T1000 (cell line): ENCODE data around the gene BOC.

Source experiments
- DNase-seq: peaks from one replicate; lab custom pipeline; 2025; ENCODE audit warnings: mixed read lengths; lab: John Stamatoyannopoulos, UW

The BOC gene

GRCh38 chr3:113193719-113194118 is 17.6 kb upstream of the BOC start:
- no peak for DNase-seq

DNA sequence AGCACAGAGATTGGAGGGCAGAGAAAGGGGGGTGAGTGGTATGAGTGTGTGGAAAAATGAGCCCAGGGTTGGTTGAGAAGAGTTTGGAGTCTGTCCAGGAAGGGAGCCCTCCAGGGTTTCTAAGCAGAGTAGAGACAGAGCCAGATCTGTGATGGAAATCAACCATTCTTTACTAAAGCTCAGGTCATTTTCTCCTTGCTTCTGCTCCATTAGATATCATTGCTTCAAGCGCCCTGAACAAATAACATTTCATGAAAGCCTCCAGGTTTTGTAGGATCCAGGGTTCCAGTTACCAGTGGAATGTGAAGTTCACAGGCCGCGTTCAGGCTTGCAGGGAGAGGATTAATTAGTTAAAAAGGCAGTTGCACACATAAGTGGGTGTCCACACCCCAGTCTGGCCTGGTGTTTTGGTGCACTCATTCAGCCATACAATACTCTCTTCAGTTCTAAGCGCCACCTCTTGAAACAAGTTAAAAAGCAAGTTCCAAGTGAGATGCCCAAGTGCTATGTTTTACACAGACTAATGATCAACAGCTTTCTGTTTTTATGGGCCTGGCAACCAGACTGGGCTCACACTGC is 16.4 kb upstream of the BOC start:
- DNase-seq: no peak

- DNase-seq: no peak
Observed at GRCh38 chr3:113200351-113200750, 11.0 kb upstream of the BOC start.

DNA sequence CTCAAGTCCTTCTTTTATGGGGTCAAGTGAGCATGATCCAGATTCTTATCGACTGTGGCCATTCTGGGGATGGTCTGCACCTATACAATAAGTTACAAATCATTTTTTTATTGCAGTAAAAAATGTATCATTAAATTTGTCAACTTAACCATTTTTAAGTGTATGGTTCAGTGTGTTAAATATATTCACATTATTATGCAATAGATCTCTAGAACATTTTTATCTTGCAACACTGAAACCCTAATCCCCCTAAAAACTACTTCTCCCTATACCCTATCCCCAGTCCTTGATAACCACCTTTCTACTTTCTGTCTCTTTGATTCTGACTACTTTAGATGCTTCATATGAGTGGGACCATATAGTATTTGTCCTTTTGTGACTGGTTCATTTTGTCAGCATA is 10.4 kb upstream of the BOC start:
- DNase-seq: no peak

DNA sequence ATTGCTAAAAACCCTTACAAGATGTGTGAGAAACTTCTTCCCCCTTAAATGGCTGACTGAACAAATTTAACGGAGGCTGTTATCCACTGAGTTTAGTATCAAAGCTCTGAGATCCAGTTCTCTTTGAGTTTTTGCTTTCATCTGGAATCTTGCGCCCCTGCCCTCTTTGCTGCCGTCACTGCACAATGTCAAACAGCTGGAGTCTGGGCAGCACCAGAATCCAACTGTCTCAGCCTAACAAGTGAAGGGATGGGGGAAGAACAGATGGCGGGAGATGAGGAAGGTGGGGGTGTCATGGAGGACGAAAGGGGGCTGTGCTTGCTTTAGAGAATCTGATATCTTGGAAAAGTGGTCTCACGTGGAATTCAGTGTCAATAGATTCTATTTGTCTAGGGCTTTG is 7.0 kb upstream of the BOC start:
- DNase-seq: no peak

GRCh38 chr3:113205481-113205880 is 5.9 kb upstream of the BOC start:
- no peak for DNase-seq

GRCh38 chr3:113210604-113211329 is 590 bp upstream of the BOC start:
- no peak for DNase-seq

DNA sequence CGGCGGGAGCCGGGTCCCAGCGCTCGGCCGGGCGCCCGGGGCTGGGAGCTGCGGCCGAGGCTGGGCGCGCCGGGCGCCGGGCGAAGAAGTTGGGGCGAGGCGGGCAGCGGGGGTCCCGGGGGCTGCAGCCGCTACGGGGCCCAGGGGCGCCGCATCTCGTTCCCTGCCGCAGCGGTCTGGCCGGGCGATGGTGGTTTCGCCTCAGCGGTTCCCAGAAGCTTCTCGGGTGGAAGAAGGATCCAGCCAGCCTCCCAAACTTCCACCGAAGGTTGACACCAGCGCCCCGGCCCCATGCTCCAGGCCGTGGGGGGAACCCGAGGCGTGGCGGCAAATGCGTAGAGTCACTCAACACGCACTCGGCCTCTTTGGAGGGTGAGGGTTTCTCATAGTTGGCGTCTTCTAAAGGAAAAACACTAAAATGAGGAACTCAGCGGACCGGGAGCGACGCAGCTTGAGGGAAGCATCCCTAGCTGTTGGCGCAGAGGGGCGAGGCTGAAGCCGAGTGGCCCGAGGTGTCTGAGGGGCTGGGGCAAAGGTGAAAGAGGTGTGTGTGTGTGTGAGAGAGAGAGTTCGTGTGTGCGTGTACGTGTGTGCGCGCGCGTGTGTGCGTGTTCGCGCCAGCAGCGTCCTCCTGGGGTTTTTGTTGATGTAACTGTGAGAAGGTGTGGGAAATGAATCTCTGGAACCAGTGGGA is 940 bp downstream of the BOC start:
- DNase-seq: peak; percentile 32

DNA sequence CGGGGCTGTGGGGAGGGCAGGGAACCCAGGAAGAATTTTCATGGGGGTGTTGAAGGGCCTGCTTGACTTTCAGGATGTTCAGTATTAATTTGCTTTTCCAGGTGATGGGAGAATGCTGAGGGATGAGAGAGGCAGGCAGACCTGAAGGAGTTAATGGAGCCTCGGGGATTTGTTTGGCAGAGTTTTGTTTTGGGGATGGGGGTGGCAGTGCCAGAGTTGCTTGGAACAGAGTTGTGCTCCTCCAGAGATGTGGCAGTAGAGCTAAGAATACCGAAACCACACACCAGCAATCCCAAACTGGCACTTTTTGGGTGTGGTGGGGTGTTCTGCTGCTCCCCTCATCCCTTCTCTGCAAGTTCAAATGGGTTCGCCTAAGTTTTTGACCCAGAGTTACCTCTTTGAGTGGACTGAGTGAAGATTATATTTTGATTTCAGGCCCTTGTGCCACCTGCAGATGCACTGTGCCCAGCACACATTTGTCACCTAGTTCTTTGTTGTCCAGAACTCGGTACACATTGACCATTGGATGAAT is 1.6 kb downstream of the BOC start:
- no peak for DNase-seq

GRCh38 chr3:113213896-113214587 is 2.7 kb downstream of the BOC start:
- no peak for DNase-seq

DNA sequence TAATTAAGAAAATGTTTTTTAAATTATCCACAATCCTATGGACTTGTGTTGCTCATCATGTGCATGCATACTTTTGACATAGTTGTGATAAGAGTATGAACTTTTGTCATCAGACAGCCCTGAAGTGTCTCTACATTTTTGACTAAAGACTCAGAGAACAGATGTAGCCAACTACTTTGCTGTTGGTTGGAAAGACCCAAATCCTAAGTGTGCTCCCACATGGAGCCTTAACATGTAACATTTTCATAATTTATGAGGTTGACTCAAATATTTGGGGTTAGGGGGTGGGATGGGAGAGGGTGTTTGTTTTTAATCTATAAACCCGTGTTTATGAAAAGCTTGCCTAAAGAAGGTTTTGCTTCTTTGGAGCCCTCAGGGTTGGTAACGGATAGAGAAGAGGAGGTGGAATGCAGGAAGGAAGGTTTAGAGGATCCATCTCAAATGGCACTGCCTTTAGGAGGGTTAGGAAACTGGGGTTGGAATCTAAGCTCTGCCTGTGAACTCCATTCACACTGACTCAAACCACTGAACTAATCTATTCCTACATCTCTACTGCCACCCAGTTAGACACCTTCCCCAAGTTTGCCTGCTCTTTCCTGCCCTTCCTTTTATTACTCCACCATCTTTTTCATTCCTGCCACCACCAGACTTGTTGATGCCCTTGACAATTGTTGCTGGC is 3.7 kb downstream of the BOC start:
- DNase-seq: no peak

GRCh38 chr3:113216393-113216792 is 5.0 kb downstream of the BOC start:
- no peak for DNase-seq

- DNase-seq: no peak
Observed at GRCh38 chr3:113218011-113218680, 6.8 kb downstream of the BOC start.

DNA sequence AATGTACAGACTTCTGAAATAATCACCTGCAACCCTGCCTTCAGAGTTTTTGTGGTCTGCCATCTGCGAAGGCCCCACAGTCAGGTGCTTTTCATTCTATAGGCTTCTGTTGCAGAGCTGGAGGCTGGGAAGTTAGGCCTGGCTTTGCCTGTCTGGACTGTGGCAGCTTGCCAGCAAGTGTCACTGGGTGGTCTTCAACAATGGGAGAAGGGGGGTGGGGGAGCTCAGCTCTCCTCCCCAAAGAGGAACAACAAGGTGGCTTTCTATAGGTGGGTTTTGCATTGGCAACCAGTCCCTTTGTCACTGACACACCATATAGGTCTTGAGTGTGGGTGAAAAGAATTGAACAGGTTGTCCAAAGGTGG is 7.3 kb downstream of the BOC start:
- no peak for DNase-seq

GRCh38 chr3:113219605-113220300 is 8.4 kb downstream of the BOC start:
- DNase-seq: no peak

DNA sequence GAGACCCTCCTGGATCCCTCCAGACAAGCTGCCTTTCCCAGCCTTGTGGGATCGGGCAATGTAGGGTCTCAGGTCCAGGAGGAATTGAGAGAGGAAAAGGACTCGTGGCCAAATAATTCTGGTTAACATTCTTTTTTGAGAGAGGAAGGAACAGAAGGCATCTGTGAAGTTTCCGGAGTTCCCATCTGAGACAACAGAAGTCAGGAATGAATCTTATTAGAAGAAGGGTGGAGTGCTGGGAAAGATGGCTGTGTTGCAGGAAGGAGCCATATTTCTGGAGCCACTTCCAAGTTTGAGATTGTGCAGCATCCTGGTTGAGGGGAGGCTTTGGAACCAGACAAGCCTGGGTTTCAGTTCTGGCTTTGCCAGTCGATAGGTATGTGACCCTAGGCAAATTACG is 9.4 kb downstream of the BOC start:
- no peak for DNase-seq

- no peak for DNase-seq
Observed at GRCh38 chr3:113221721-113222257, 10.4 kb downstream of the BOC start.

DNA sequence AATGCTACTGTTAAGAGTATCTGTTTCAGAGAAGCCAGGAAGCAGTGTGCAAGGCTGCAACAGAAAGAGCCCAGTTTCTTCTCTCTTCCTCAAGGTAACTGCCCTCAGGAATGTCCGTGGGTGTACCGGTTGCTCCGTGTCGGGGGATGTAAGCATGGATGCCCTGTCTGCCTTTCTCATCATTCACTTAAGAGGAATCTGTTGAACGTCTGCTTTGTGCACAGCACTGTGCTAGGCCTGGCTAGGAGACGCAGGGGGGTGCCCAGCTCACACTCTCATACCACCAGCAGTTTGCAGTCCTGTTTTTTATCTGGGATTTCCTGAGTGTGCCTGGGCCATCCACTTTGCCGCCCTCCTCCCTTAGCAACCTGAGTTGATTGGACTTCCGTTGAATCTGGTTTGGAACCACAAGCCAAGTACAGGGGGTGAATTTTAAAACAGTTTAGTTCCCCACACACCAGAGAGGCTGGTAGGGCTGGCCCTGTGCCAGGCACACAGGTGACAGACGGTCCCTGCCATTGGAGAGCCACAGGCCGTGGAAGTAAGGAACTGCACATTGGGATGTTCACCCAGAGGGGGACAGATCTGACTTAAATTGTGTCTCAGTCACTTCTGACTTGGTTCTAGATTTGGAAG is 11.2 kb downstream of the BOC start:
- DNase-seq: no peak

GRCh38 chr3:113223475-113224281 is 12.3 kb downstream of the BOC start:
- DNase-seq: no peak
